ENCODE data around the gene NOP9. TPM values are rescaled to one million over a fixed set of nuclear protein-coding genes. Genes with fewer than 3 reads are reported as not detected.

NOP9 gene
- total RNA-seq, 4 donors from 2014 or later = 19.8 to 31.2 (median 21.2) TPM

GRCh38 chr14:24296341-24297157 is 3.1 kb upstream of the NOP9 start:
- peak; percentile 77 to 82 for DNase-seq (ENCODE audit: low spot score in 2 of 2)
- Histone ChIP-seq H3K27ac (peak overlapping the region; percentile 64), H3K4me1 (peaks cover 44% of the 10 kb centered on the region), H3K27me3 (no peaks in the 10 kb centered on the region), H3K36me3 (peaks cover 36% of the 10 kb centered on the region), H3K9me3 (no peaks in the 10 kb centered on the region), H3K4me3 (no peak overlapping the region)
- 62% methylated on average over 11 of the region's 12 CpGs for WGBS
- TF ChIP-seq EP300 (IDR thresholded peaks at IDR 0.05) (no peak), POLR2AphosphoS5 (IDR thresholded peaks at IDR 0.05) (peak in 1 of 3 donors; percentile 15), CTCF (IDR thresholded peaks at IDR 0.05) (peak; percentile 71 to 74)

GRCh38 chr14:24297190-24297964 is 2.3 kb upstream of the NOP9 start:
- no peak for DNase-seq (ENCODE audit: low spot score in 2 of 2)
- H3K27ac ChIP-seq = no peak overlapping the region
- TF ChIP-seq CTCF (IDR thresholded peaks at IDR 0.05) (peak; percentile 19 to 45), EP300 (IDR thresholded peaks at IDR 0.05) (no peak)
- no peaks in the 10 kb centered on the region for H3K27me3 ChIP-seq
- peaks cover 44% of the 10 kb centered on the region for H3K4me1 ChIP-seq
- WGBS = 41% methylated on average over 5 of the region's 5 CpGs
- no peak overlapping the region for H3K4me3 ChIP-seq
- peaks cover 36% of the 10 kb centered on the region for H3K36me3 ChIP-seq
- no peaks in the 10 kb centered on the region for H3K9me3 ChIP-seq

GRCh38 chr14:24298892-24299254 is 777 bp upstream of the NOP9 start:
- Histone ChIP-seq H3K27ac (peak overlapping the region; percentile 88), H3K27me3 (no peaks in the 10 kb centered on the region), H3K4me3 (peak overlapping the region; percentile 87), H3K36me3 (peaks cover 47% of the 10 kb centered on the region), H3K4me1 (peaks cover 44% of the 10 kb centered on the region), H3K9me3 (no peaks in the 10 kb centered on the region)
- no peak for TF ChIP-seq POLR2A (IDR thresholded peaks at IDR 0.05)
- no peak for TF ChIP-seq EP300 (IDR thresholded peaks at IDR 0.05)
- TF ChIP-seq POLR2AphosphoS5 (IDR thresholded peaks at IDR 0.05) = no peak
- DNase-seq (ENCODE audit: low spot score in 2 of 2) = no peak
- 34% methylated on average over 7 of the region's 7 CpGs for WGBS

- Histone ChIP-seq H3K27me3 (no peaks in the 10 kb centered on the region), H3K27ac (peak overlapping the region; percentile 88), H3K4me1 (peaks cover 44% of the 10 kb centered on the region), H3K9me3 (no peaks in the 10 kb centered on the region), H3K36me3 (peaks cover 55% of the 10 kb centered on the region), H3K4me3 (peak overlapping the region; percentile 87)
- WGBS = 32% methylated on average over 16 of the region's 16 CpGs
- TF ChIP-seq CTCF (IDR thresholded peaks at IDR 0.05) (no peak), POLR2A (IDR thresholded peaks at IDR 0.05) (no peak), EP300 (IDR thresholded peaks at IDR 0.05) (no peak), POLR2AphosphoS5 (IDR thresholded peaks at IDR 0.05) (no peak)
- DNase-seq (ENCODE audit: low spot score in 2 of 2) = no peak
Measured at GRCh38 chr14:24300326-24300980, 803 bp downstream of the NOP9 start.

GRCh38 chr14:24304019-24304387 is 4.4 kb downstream of the NOP9 start:
- H3K36me3 ChIP-seq = peaks cover 64% of the 10 kb centered on the region
- H3K27ac ChIP-seq = no peak overlapping the region
- H3K4me1 ChIP-seq = peaks cover 34% of the 10 kb centered on the region
- no peaks in the 10 kb centered on the region for H3K9me3 ChIP-seq
- no peaks in the 10 kb centered on the region for H3K27me3 ChIP-seq
- no peak overlapping the region for H3K4me3 ChIP-seq
- no peak for TF ChIP-seq CTCF (IDR thresholded peaks at IDR 0.05)
- TF ChIP-seq POLR2A (IDR thresholded peaks at IDR 0.05) = no peak
- no peak for TF ChIP-seq POLR2AphosphoS5 (IDR thresholded peaks at IDR 0.05)
- no peak for TF ChIP-seq EP300 (IDR thresholded peaks at IDR 0.05)
- WGBS = 94% methylated on average over 10 of the region's 11 CpGs
- DNase-seq (ENCODE audit: low spot score in 2 of 2) = no peak

All from suprapubic skin (tissue), 4 donors.